ENCODE measurements around the gene ATXN10. TPM values are rescaled to one million over a fixed set of nuclear protein-coding genes. Genes with fewer than 3 reads are reported as not detected.

ATXN10 gene
- total RNA-seq, 1 experiment from 2014 or later: 135 TPM

- H4K20me1 ChIP-seq (ENCODE audit: insufficient read depth): no peaks in the 10 kb centered on the region
- intact Hi-C loops (cut with micrococcal nuclease): no loop called here
- BruUV-seq (replicated peaks): no TSS peak
- no peak overlapping the region for H2AFZ ChIP-seq (ENCODE audit: low read depth, low read length, poor library complexity, severe bottlenecking)
- no peak overlapping the region for H3K4me2 ChIP-seq (ENCODE audit: low read length)
- H3K36me3 ChIP-seq (ENCODE audit: control insufficient read depth in 1 of 2, insufficient read depth in 2 of 2, low read length in 2 of 2): no peaks in the 10 kb centered on the region
- no peak overlapping the region for H3K4me3 ChIP-seq (replicated peaks in 1 of 2; ENCODE audit: low read depth in 1 of 2, low read length in 2 of 2)
- no peak overlapping the region for H3K27ac ChIP-seq (ENCODE audit: low read depth, low read length)
- H3K27me3 ChIP-seq (ENCODE audit: insufficient read depth, low read length): no peaks in the 10 kb centered on the region
- H3K9me2 ChIP-seq (ENCODE audit: insufficient read depth): no peaks in the 10 kb centered on the region
- H3K4me1 ChIP-seq (ENCODE audit: control insufficient read depth in 1 of 2, insufficient read depth in 2 of 2, low read length in 2 of 2): no peaks in the 10 kb centered on the region
- ChIA-PET CTCF (no interaction called here), POLR2A (no interaction called here), RAD21 (ENCODE audit: low non-redundant PET in 1 of 2, low total read pairs in 2 of 2, uncharacterized antibody in 2 of 2, unreplicated experiment in 2 of 2) (no interaction called here)
- DNase-seq (ENCODE audit: low read depth, low spot score) (no peak), ATAC-seq (no peak)
- no peaks in the 10 kb centered on the region for H3K9me3 ChIP-seq (ENCODE audit: control insufficient read depth in 1 of 2, insufficient read depth in 1 of 2, low read depth in 1 of 2, low read length in 2 of 2)
- H3K9ac ChIP-seq (ENCODE audit: low read length): no peak overlapping the region
- no peaks in the 10 kb centered on the region for H3K79me2 ChIP-seq (ENCODE audit: insufficient read depth, low read length)
- no peak for TF ChIP-seq SRF (IDR thresholded peaks at IDR 0.05; ENCODE audit: low read depth)
- no peak for TF ChIP-seq POLR2A (IDR thresholded peaks at IDR 0.05; ENCODE audit: borderline replicate concordance, extremely low read depth, insufficient read depth, insufficient read length)
- TF ChIP-seq FOSL1 (IDR thresholded peaks at IDR 0.05; ENCODE audit: low read depth): no peak
- TF ChIP-seq, protein P1, sequence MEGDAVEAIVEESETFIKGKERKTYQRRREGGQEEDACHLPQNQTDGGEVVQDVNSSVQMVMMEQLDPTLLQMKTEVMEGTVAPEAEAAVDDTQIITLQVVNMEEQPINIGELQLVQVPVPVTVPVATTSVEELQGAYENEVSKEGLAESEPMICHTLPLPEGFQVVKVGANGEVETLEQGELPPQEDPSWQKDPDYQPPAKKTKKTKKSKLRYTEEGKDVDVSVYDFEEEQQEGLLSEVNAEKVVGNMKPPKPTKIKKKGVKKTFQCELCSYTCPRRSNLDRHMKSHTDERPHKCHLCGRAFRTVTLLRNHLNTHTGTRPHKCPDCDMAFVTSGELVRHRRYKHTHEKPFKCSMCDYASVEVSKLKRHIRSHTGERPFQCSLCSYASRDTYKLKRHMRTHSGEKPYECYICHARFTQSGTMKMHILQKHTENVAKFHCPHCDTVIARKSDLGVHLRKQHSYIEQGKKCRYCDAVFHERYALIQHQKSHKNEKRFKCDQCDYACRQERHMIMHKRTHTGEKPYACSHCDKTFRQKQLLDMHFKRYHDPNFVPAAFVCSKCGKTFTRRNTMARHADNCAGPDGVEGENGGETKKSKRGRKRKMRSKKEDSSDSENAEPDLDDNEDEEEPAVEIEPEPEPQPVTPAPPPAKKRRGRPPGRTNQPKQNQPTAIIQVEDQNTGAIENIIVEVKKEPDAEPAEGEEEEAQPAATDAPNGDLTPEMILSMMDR (IDR thresholded peaks at IDR 0.05 in 2 of 3, conservative IDR thresholded peaks at IDR 0.05 in 1 of 3; ENCODE audit: borderline replicate concordance in 1 of 3, insufficient read depth in 1 of 3, low read depth in 2 of 3, low read length in 2 of 3): no peak
- TF ChIP-seq, protein P2, sequence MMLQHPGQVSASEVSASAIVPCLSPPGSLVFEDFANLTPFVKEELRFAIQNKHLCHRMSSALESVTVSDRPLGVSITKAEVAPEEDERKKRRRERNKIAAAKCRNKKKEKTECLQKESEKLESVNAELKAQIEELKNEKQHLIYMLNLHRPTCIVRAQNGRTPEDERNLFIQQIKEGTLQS (IDR thresholded peaks at IDR 0.05): no peak
These were observed 7.4 kb upstream of the ATXN10 start for GRCh38 chr22:45664136-45664646.

DNA sequence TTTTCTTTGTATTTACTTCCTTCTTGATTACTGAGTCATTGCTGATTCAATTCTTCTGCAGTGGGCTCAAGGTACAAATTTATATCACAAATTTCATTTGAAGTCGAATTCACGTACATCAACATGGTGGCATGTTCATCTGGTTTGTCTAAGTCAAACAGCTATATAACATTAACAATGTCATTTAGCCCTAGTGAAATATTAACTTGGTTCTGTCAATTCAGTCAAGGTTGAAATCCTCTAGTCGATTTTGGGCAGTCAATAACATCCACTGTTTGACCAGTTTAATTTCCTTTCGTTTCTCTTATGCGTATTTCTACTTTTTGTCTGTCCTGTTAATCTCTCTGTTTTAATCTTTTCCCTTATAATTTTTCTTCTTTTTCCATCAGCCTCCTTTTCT, 4.1 kb upstream of the ATXN10 start:
- no peak overlapping the region for H2AFZ ChIP-seq (ENCODE audit: low read depth, low read length, poor library complexity, severe bottlenecking)
- intact Hi-C loops (cut with micrococcal nuclease): no loop called here
- no peaks in the 10 kb centered on the region for H4K20me1 ChIP-seq (ENCODE audit: insufficient read depth)
- no peaks in the 10 kb centered on the region for H3K9me3 ChIP-seq (ENCODE audit: control insufficient read depth in 1 of 2, insufficient read depth in 1 of 2, low read depth in 1 of 2, low read length in 2 of 2)
- H3K36me3 ChIP-seq (ENCODE audit: control insufficient read depth in 1 of 2, insufficient read depth in 2 of 2, low read length in 2 of 2): no peaks in the 10 kb centered on the region
- H3K4me1 ChIP-seq (ENCODE audit: control insufficient read depth in 1 of 2, insufficient read depth in 2 of 2, low read length in 2 of 2): peaks cover 0 to 8% of the 10 kb centered on the region in 2 experiments; a peak in 3 of 4 replicates
- H3K9ac ChIP-seq (ENCODE audit: low read length): no peak overlapping the region
- ATAC-seq (no peak), DNase-seq (ENCODE audit: low read depth, low spot score) (no peak)
- no peak overlapping the region for H3K4me3 ChIP-seq (replicated peaks in 1 of 2; ENCODE audit: low read depth in 1 of 2, low read length in 2 of 2)
- RAD21 ChIA-PET (ENCODE audit: low non-redundant PET in 1 of 2, low total read pairs in 2 of 2, uncharacterized antibody in 2 of 2, unreplicated experiment in 2 of 2): no interaction called here
- H3K9me2 ChIP-seq (ENCODE audit: insufficient read depth): no peaks in the 10 kb centered on the region
- no peak overlapping the region for H3K4me2 ChIP-seq (ENCODE audit: low read length)
- no peak overlapping the region for H3K27ac ChIP-seq (ENCODE audit: low read depth, low read length)
- H3K79me2 ChIP-seq (ENCODE audit: insufficient read depth, low read length): peaks cover 4% of the 10 kb centered on the region
- BruUV-seq (replicated peaks): no TSS peak
- CTCF ChIA-PET: no interaction called here
- POLR2A ChIA-PET: no interaction called here
- H3K27me3 ChIP-seq (ENCODE audit: insufficient read depth, low read length): no peaks in the 10 kb centered on the region
- TF ChIP-seq EZH2phosphoT487 (IDR thresholded peaks at IDR 0.05; ENCODE audit: borderline replicate concordance) (no peak), YY1 (IDR thresholded peaks at IDR 0.05; ENCODE audit: extremely low read depth, insufficient replicate concordance, low read depth, low read length) (no peak), ELF1 (IDR thresholded peaks at IDR 0.05; ENCODE audit: borderline replicate concordance, low read depth) (no peak), ZBTB33 (IDR thresholded peaks at IDR 0.05; ENCODE audit: extremely low read depth, insufficient replicate concordance, low read length) (no peak), FOSL1 (IDR thresholded peaks at IDR 0.05; ENCODE audit: low read depth) (no peak), ZNF274 (IDR thresholded peaks at IDR 0.05; ENCODE audit: low read depth, low read length) (no peak), JUND (IDR thresholded peaks at IDR 0.05) (no peak), POLR2AphosphoS5 (IDR thresholded peaks at IDR 0.05; ENCODE audit: low read depth, low read length) (no peak), ZFX (IDR thresholded peaks at IDR 0.05) (no peak), SIN3A (IDR thresholded peaks at IDR 0.05; ENCODE audit: low read depth) (no peak)
- TF ChIP-seq, protein P1 (IDR thresholded peaks at IDR 0.05 in 2 of 3, conservative IDR thresholded peaks at IDR 0.05 in 1 of 3; ENCODE audit: borderline replicate concordance in 1 of 3, insufficient read depth in 1 of 3, low read depth in 2 of 3, low read length in 2 of 3): no peak
